Gastroesophageal sphincter (tissue), 4 donors: ENCODE measurements around the gene WDR38. TPM values are rescaled to one million over a fixed set of nuclear protein-coding genes. Genes with fewer than 3 reads are reported as not detected.
A peak's percentile ranks its signal among the peaks of the same experiment; 100 is the strongest.

Experiments used
- ATAC-seq: fragments of 150-250 bp; one replicate; pipeline ENCODE4 v1.9.1; 2016; ENCODE audit warnings: mild to moderate bottlenecking, moderate library complexity
- H3K27ac ChIP-seq, 4 donors: fragments of 200-600 bp; sonication (generic) in 3 of 4; 1 replicate in 3 of 4; 2 replicates in 1 of 4; pipeline ENCODE4 v1.5.1; 2016 to 2019
- H3K27me3 ChIP-seq: fragments of 200-600 bp; sonication (generic); one replicate; pipeline ENCODE4 v1.5.1; 2019
- H3K36me3 ChIP-seq, 2 donors: fragments of 200-600 bp; sonication (generic); one replicate each; pipeline ENCODE4 v1.5.1; 2019; ENCODE audit warnings: control low read depth in 1 of 2
- H3K4me1 ChIP-seq, 3 donors: fragments of 200-600 bp; sonication (generic); 1 replicate in 2 of 3; 2 replicates in 1 of 3; pipeline ENCODE4 v1.5.1; 2016 to 2019; ENCODE audit warnings: control low read depth in 2 of 3
- H3K4me3 ChIP-seq, 2 donors: fragments of 200-600 bp; sonication (generic); one replicate each; pipeline ENCODE4 v1.5.1; 2019; ENCODE audit warnings: mild to moderate bottlenecking in 1 of 2, moderate library complexity in 1 of 2
- H3K9me3 ChIP-seq, 3 donors: fragments of 200-600 bp; sonication (generic); one replicate each; pipeline ENCODE4 v1.5.1; 2017 to 2019; ENCODE audit warnings: control low read depth in 2 of 3
- CTCF ChIP-seq, 4 experiments: fragments of 200-600 bp in 2 of 4; fragments of 450-650 bp in 2 of 4; sonication (generic) in 1 of 4; IDR thresholded peaks; one replicate each; pipeline ENCODE4 v1.5.1; 2017 to 2019; ENCODE audit warnings: antibody characterized with exemption in 4 of 4, mild to moderate bottlenecking in 2 of 4, moderate library complexity in 2 of 4
- EP300 ChIP-seq: sonication (generic); formaldehyde crosslinking; IDR thresholded peaks from one replicate; pipeline ENCODE4 v1.6.1; 2017; ENCODE audit warnings: antibody characterized with exemption, mild to moderate bottlenecking
- POLR2A ChIP-seq, 2 donors: fragments of 450-650 bp; IDR thresholded peaks; one replicate each; pipeline ENCODE4 v1.6.1; 2017; ENCODE audit warnings: antibody characterized with exemption in 2 of 2, mild to moderate bottlenecking in 2 of 2, moderate library complexity in 1 of 2
- POLR2AphosphoS5 ChIP-seq: sonication (generic); formaldehyde crosslinking; IDR thresholded peaks from one replicate; pipeline ENCODE4 v1.6.1; 2017; ENCODE audit warnings: antibody characterized with exemption
- WGBS, 2 donors: methylation state at CpG; one replicate each; pipeline ENCODE4 v1.1.5; 2018; ENCODE audit warnings: low coverage in 1 of 2; 5-methylcytosine and 5-hydroxymethylcytosine counted together
- total RNA-seq, 4 donors: library from RNA; depleted of rRNA; stranded (reverse); fragments of >200 nt; gene quantifications; one replicate each; pipeline ENCODE4 v1.1.0, GENCODE V29; 2016

The WDR38 gene
- total RNA-seq, 4 donors from 2014 or later = not detected

DNA sequence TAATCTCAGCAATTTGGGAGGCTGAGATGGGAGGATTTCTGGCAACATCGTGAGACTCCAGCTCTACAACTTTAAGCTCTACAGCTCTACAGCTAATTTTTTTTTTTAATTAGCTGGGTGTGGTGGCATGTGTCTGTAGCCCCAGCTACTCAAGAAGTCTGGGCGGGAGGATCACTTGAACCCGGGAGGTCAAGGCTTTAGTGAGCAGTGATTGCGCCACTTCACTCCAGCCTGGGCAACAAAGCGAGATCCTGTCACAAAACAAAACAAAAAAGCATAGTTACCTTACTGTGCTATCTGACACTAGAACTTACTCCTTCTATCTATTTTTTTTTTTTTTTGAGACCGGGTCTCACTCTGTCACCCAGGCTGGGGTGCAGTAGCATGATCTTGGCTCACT, 6.3 kb upstream of the WDR38 start:
- Histone ChIP-seq H3K27me3 (no peaks in the 10 kb centered on the region), H3K27ac (no peak overlapping the region), H3K4me1 (peaks cover 0 to 14% (median 0%) of the 10 kb centered on the region in 3 donors), H3K36me3 (no peaks in the 10 kb centered on the region), H3K9me3 (no peaks in the 10 kb centered on the region), H3K4me3 (no peak overlapping the region)
- WGBS, 2 donors = 97 to 100% methylated on average over 1 to 5 of the region's 6 CpGs
- ATAC-seq = no peak
- TF ChIP-seq POLR2A (IDR thresholded peaks at IDR 0.05) = no peak
- no peak for TF ChIP-seq POLR2AphosphoS5
- no peak for TF ChIP-seq EP300
- no peak for TF ChIP-seq CTCF (IDR thresholded peaks at IDR 0.05)

DNA sequence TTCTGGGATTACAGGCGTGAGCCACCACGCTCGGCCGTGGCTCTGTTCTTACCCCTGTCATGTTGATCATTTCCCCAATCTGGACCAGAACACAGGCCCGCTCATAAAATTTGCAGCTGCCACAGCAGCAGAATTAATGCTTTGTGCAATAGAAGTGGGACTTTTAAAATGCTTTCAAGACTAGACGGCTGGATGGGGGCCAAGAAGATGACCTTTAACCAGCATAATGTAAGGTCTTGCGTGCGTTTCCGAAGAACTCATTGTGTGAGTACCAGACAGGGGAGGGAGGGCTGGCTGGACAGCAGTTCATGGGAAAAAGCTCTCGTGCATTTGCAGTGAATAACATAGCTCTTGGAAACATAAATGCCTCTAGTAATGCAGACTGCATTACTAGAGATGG, 3.5 kb upstream of the WDR38 start:
- ATAC-seq = no peak
- H3K36me3 ChIP-seq = no peaks in the 10 kb centered on the region
- H3K9me3 ChIP-seq = no peaks in the 10 kb centered on the region
- peaks cover 0 to 33% (median 9%) of the 10 kb centered on the region in 3 donors for H3K4me1 ChIP-seq
- WGBS, 2 donors = 14% methylated on average over 5 of the region's 10 CpGs; no CpG with 5 or more reads in 1 of the 2 donors
- no peak for TF ChIP-seq POLR2AphosphoS5
- TF ChIP-seq EP300 = no peak
- TF ChIP-seq CTCF (IDR thresholded peaks at IDR 0.05) = no peak
- TF ChIP-seq POLR2A (IDR thresholded peaks at IDR 0.05) = no peak
- H3K4me3 ChIP-seq = no peak overlapping the region
- H3K27ac ChIP-seq = peak overlapping the region in 2 of 4 donors; percentile 33 to 41
- no peaks in the 10 kb centered on the region for H3K27me3 ChIP-seq

GRCh38 chr9:124852121-124852828, 985 bp upstream of the WDR38 start:
- Histone ChIP-seq H3K4me3 (peak overlapping the region in 1 of 2 donors; percentile 53), H3K27ac (peak overlapping the region in 3 of 4 donors; percentile 65 to 78 (median 66)), H3K4me1 (peaks cover 0 to 33% (median 9%) of the 10 kb centered on the region in 3 donors), H3K27me3 (no peaks in the 10 kb centered on the region), H3K36me3 (peaks cover 0 to 15% of the 10 kb centered on the region in 2 donors), H3K9me3 (no peaks in the 10 kb centered on the region)
- TF ChIP-seq POLR2A (IDR thresholded peaks at IDR 0.05) (no peak), EP300 (no peak), CTCF (IDR thresholded peaks at IDR 0.05) (no peak), POLR2AphosphoS5 (no peak)
- WGBS, 2 donors = 37 to 51% methylated on average over 5 to 6 of the region's 13 CpGs
- no peak for ATAC-seq

- H3K27me3 ChIP-seq = no peaks in the 10 kb centered on the region
- TF ChIP-seq POLR2AphosphoS5 (no peak), EP300 (no peak), POLR2A (IDR thresholded peaks at IDR 0.05) (no peak), CTCF (IDR thresholded peaks at IDR 0.05) (no peak)
- peaks cover 0 to 29% of the 10 kb centered on the region in 2 donors for H3K36me3 ChIP-seq
- peak overlapping the region in 3 of 4 donors; percentile 65 to 78 (median 66) for H3K27ac ChIP-seq
- ATAC-seq = peak; percentile 24
- 53% methylated on average over 3 of the region's 11 CpGs; no CpG with 5 or more reads in 1 of the 2 donors for WGBS, 2 donors
- no peaks in the 10 kb centered on the region for H3K9me3 ChIP-seq
- H3K4me3 ChIP-seq = peak overlapping the region in 1 of 2 donors; percentile 53
- H3K4me1 ChIP-seq = peaks cover 0 to 40% (median 9%) of the 10 kb centered on the region in 3 donors
Observed at GRCh38 chr9:124853605-124854143, 414 bp downstream of the WDR38 start.

DNA sequence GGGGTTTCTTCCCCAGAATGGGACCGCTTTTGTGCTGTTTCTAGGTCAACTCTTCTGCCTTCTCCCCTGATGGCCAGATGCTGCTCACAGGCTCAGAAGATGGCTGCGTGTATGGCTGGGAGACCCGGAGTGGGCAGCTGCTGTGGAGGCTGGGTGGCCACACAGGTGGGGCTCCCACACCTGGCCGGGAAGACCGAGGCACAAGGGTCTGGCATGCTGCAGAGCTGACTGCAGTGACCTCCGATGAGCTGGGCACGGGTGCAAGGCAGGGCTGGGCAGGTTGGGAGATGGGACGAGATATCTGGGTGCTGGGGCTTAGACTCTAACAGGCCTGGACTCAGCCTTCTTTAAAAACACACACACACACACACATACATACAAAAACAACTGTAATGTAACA, 901 bp downstream of the WDR38 start:
- TF ChIP-seq POLR2AphosphoS5 = no peak
- no peak for TF ChIP-seq EP300
- no peak for TF ChIP-seq CTCF (IDR thresholded peaks at IDR 0.05)
- no peak for TF ChIP-seq POLR2A (IDR thresholded peaks at IDR 0.05)
- peaks cover 0 to 45% (median 9%) of the 10 kb centered on the region in 3 donors for H3K4me1 ChIP-seq
- 86% methylated on average over 2 of the region's 8 CpGs; no CpG with 5 or more reads in 1 of the 2 donors for whole genome bisulfite sequencing, 2 donors
- no peak for ATAC-seq
- no peaks in the 10 kb centered on the region for H3K9me3 ChIP-seq
- peak overlapping the region in 1 of 4 donors; percentile 78 for H3K27ac ChIP-seq
- H3K27me3 ChIP-seq = no peaks in the 10 kb centered on the region
- H3K4me3 ChIP-seq = no peak overlapping the region
- H3K36me3 ChIP-seq = peaks cover 0 to 34% of the 10 kb centered on the region in 2 donors
